BE2C (cell line): ENCODE results near the gene PLEKHH2.

ENCODE experiments used
- DNase-seq: peaks from one replicate; pipeline ENCODE4 v3.0.0-alpha.2; 2020
- H3K27me3 ChIP-seq: fragments of 250-450 bp; sonication (Bioruptor Pico); 2 replicates; pipeline ENCODE4 v1.5.1; 2020; ENCODE audit warnings: mild to moderate bottlenecking
- H3K36me3 ChIP-seq: fragments of 250-450 bp; sonication (Bioruptor Pico); 2 replicates; pipeline ENCODE4 v1.5.1; 2020; ENCODE audit warnings: mild to moderate bottlenecking
- H3K4me1 ChIP-seq: fragments of 250-450 bp; sonication (Bioruptor Pico); 2 replicates; pipeline ENCODE4 v1.5.1; 2020
- H3K4me3 ChIP-seq: 2 replicates; pipeline ENCODE4 v1.5.1; 2011; ENCODE audit warnings: low read depth, low read length
- H3K9me3 ChIP-seq: fragments of 250-450 bp; sonication (Bioruptor Pico); 2 replicates; pipeline ENCODE4 v1.5.1; 2020
- TF ChIP-seq, protein P1 (sequence below): IDR thresholded peaks from 2 replicates; pipeline ENCODE4 v1.5.1; 2012; ENCODE audit warnings: mild to moderate bottlenecking, low read depth, low read length

The PLEKHH2 gene

GRCh38 chr2:43708178-43708577 is 71.1 kb downstream of the PLEKHH2 start:
- TF ChIP-seq, protein P1, sequence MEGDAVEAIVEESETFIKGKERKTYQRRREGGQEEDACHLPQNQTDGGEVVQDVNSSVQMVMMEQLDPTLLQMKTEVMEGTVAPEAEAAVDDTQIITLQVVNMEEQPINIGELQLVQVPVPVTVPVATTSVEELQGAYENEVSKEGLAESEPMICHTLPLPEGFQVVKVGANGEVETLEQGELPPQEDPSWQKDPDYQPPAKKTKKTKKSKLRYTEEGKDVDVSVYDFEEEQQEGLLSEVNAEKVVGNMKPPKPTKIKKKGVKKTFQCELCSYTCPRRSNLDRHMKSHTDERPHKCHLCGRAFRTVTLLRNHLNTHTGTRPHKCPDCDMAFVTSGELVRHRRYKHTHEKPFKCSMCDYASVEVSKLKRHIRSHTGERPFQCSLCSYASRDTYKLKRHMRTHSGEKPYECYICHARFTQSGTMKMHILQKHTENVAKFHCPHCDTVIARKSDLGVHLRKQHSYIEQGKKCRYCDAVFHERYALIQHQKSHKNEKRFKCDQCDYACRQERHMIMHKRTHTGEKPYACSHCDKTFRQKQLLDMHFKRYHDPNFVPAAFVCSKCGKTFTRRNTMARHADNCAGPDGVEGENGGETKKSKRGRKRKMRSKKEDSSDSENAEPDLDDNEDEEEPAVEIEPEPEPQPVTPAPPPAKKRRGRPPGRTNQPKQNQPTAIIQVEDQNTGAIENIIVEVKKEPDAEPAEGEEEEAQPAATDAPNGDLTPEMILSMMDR, result no peak
- DNase-seq, result no peak
- no peaks in the 10 kb centered on the region for H3K4me1 ChIP-seq
- no peaks in the 10 kb centered on the region for H3K9me3 ChIP-seq
- peaks cover 4% of the 10 kb centered on the region; the same call in 1 of the 2 replicates for H3K27me3 ChIP-seq
- H3K36me3 ChIP-seq, result no peaks in the 10 kb centered on the region
- H3K4me3 ChIP-seq, result no peak overlapping the region

- Histone ChIP-seq H3K27me3 (peaks cover 4% of the 10 kb centered on the region; the same call in 1 of the 2 replicates), H3K4me3 (no peak overlapping the region), H3K36me3 (no peaks in the 10 kb centered on the region), H3K9me3 (no peaks in the 10 kb centered on the region), H3K4me1 (no peaks in the 10 kb centered on the region)
- no peak for DNase-seq
- TF ChIP-seq, protein P1, result no peak
Observed at GRCh38 chr2:43708891-43709290, 71.8 kb downstream of the PLEKHH2 start.

GRCh38 chr2:43710866-43711265 is 73.8 kb downstream of the PLEKHH2 start:
- H3K9me3 ChIP-seq, result no peaks in the 10 kb centered on the region
- TF ChIP-seq, protein P1, result no peak
- DNase-seq, result no peak
- no peaks in the 10 kb centered on the region for H3K4me1 ChIP-seq
- H3K36me3 ChIP-seq, result no peaks in the 10 kb centered on the region
- peaks cover 4% of the 10 kb centered on the region; the same call in 1 of the 2 replicates for H3K27me3 ChIP-seq
- no peak overlapping the region for H3K4me3 ChIP-seq

GRCh38 chr2:43714164-43714563 is 77.1 kb downstream of the PLEKHH2 start:
- Histone ChIP-seq H3K36me3 (no peaks in the 10 kb centered on the region), H3K4me3 (no peak overlapping the region), H3K4me1 (no peaks in the 10 kb centered on the region), H3K9me3 (no peaks in the 10 kb centered on the region), H3K27me3 (peaks cover 4% of the 10 kb centered on the region; the same call in 1 of the 2 replicates)
- no peak for DNase-seq
- TF ChIP-seq, protein P1, result no peak

DNA sequence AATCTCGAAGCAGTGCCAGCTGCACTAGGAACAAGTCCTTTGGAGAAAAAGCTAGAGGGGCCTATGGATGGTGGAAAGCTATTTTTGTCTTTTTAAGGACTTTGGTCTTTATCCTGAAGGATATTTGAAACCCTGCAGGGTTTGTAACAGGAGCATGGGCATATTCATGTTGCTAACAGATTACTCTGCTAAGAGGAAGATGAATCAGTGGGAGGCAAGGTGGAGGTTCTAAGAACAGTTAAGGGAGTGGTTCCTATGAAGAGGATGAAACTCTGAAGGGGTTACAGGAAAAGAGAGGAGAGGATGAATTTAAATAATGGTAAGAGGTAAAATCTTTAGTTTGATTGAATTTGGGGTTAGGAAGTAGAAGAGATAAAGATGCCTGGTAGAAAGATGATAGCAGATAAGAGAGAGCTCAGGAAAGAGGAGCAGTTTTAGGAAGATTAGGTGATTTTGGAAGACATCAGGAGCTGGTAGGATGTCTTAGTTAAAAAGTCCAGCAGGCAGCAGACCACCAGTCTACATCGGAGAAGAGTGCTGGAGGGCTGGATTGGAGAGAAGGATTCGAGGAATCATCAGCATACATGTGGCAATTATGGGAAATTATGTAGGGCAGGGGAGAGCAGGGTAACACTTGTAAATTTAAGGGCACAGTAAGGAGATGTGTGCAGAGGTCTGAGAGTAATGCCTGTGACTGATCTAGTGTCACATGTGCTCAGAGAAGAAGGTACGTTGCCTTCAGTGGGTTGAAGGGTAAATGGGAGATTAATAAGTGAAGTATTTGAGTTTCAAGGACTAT is 78.4 kb downstream of the PLEKHH2 start:
- TF ChIP-seq, protein P1, result no peak
- Histone ChIP-seq H3K36me3 (no peaks in the 10 kb centered on the region), H3K4me1 (no peaks in the 10 kb centered on the region), H3K4me3 (no peak overlapping the region), H3K27me3 (peaks cover 4% of the 10 kb centered on the region; the same call in 1 of the 2 replicates), H3K9me3 (no peaks in the 10 kb centered on the region)
- no peak for DNase-seq

DNA sequence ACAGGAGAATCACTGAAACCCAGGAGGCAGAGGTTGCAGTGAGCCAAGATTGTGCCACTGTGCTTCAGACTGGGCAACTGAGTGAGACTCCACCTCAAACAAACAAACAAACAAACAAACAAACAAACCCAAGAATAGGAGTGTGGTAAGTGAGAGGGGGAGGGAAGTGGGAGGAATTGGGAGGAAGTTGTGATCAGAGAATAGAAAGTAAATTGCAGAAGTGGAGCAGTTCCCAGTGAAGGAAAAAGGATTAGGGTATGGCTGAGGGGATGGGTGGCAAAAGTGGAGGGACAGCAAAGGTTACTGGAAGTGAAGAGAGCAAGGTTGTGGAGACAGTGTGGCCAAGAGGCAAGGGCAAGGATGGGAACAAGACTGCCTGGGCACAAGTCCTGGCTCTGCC is 80.3 kb downstream of the PLEKHH2 start:
- no peak for DNase-seq
- Histone ChIP-seq H3K36me3 (no peaks in the 10 kb centered on the region), H3K4me3 (no peak overlapping the region), H3K9me3 (no peaks in the 10 kb centered on the region), H3K27me3 (no peaks in the 10 kb centered on the region; the same call in 1 of the 2 replicates), H3K4me1 (no peaks in the 10 kb centered on the region)
- TF ChIP-seq, protein P1, result no peak
